GM18867 (cell line): ENCODE data around the gene TNIK.

Source experiments
- ATAC-seq: cut with Tn5 transposase; IDR thresholded peaks from one replicate; pipeline ENCODE4 v1.9.1; 2021; ENCODE audit warnings: mild to moderate bottlenecking, moderate library complexity; ENCODE audit not compliant: unreplicated experiment

The TNIK gene

GRCh38 chr3:171345107-171345843, 114.9 kb downstream of the TNIK start:
- ATAC-seq, result no peak

DNA sequence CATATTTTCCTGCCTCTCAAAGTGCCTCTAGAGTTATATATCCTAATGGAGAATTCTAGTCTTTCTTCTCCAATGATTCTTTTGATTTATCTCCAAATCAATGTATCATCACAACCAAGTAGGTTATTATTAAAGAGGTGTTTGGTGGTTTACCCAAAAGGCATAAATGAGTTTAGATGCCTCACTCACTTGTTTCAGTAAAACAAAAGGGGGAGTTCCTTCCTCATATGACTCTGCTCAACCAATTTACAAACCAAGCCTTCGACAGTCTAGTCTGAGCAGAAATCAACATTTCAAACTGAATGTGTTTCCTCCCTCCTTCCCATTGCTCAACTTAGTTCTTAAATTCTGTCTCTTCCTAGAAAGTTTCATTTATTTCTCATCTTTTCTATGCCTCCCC, 116.5 kb downstream of the TNIK start:
- ATAC-seq, result no peak

GRCh38 chr3:171342783-171343420, 117.3 kb downstream of the TNIK start:
- ATAC-seq, result no peak

DNA sequence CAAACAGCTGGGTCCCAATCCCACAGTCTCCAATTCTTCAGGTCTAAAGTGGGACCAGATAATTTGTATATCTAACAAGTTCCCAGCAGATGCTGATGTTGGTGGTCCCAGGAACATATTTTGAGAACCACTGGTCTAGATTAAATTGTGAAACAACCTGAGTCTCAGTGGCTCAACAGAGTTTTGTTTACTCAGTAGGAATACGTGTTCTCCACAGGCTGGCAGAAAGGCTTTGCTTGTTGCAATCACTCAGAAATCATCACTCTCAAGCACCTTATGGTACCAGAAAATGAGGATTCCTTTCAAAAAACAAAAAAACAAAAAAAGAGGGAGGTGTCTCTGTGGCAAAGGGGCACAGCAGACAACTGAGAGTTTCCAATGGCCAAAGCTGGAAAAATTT, 118.0 kb downstream of the TNIK start:
- no peak for ATAC-seq

- ATAC-seq, result no peak
These were observed 119.8 kb downstream of the TNIK start for GRCh38 chr3:171340434-171340833.

- no peak for ATAC-seq
These were observed 120.6 kb downstream of the TNIK start for GRCh38 chr3:171339598-171339997.

- ATAC-seq, result no peak
These were observed 123.8 kb downstream of the TNIK start for GRCh38 chr3:171336406-171336805.

- no peak for ATAC-seq
These were observed 124.6 kb downstream of the TNIK start for GRCh38 chr3:171335559-171335958.

GRCh38 chr3:171334465-171334811, 125.8 kb downstream of the TNIK start:
- no peak for ATAC-seq

DNA sequence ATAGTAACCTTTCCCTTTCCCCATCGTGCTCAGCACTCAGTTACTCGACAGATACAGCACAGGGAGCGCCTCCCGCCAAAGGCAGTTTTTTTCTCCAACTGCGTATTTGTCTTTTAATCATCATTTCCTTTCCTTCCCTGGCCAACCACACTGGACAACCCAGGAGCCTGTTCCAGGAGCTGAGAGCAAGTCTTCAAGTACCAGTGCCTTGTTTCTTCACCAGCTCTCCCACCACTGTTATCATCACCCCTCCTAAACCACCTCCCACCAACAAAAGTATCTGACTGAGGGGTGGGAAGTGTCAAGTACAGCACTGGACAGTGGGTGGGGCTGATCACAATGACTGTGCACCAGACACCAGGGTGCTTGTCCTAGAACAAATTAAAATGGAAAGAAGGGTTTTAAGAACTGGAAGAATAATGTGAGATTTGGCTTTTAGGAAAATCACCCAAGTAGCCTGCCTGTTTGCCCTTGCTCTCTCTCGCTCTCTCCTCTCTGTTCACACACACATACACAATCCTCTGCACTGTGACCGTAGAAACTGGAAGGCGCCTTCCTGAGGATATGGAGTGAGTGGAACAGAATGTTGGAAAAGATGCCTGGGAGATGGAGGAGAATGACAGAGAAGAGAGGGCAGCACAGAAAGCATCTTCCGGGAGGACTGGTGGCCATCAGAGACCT, 126.3 kb downstream of the TNIK start:
- ATAC-seq, result no peak

- no peak for ATAC-seq
These were observed 129.3 kb downstream of the TNIK start for GRCh38 chr3:171330938-171331337.

DNA sequence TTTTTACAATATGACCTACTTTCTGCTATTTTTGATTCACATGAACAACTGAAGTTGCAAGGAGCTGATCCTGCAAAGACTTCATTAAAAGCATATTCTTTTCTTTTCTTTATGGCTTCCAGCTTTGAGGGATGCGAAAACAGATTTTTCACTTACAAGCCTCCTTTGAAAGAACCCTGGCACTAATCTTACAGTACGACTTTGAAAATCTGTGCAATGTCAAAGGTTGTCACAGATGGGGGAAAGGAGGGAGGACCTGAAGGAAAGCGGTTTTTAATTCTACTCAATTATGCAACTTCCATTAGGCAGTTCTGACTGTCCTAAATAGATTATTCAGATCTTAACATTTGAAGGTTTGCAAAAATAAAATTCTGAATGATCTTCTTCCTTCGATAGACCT, 130.5 kb downstream of the TNIK start:
- ATAC-seq, result no peak

GRCh38 chr3:171328419-171329082, 131.7 kb downstream of the TNIK start:
- ATAC-seq, result no peak

DNA sequence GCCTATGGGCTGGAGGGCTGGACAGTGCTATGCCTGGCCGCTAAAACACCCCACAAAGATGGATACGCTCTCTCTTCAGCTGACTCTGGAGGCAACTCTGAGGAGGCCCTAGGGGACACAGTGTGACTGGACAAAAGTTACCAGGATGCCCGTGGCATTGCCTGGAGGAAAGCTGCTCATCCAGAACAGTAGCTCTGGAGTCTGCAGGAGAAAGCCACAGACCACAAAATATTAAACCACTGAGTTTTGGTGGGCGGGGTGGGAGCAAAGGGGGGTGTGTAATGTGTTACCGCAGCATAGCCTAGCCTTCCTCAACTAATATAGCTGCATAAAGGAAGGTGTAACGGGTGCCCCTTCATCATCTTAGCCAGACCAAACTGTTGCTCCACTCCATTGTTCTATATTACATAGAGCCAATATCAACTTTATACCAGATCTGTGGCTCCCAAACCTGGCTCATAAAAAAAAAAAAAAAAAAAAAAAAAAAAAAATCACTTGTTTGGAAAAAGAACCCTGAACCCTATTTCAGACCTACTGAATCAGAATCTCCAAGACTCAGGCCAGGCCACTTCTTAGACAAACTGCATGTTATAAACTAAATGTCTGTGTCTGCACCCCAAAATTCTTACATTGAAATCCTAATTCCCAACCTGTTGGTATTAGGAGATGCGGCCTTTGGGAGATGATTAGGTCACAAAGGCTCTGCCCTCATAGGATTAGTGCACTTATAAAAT, 132.6 kb downstream of the TNIK start:
- no peak for ATAC-seq

GRCh38 chr3:171326717-171327440, 133.3 kb downstream of the TNIK start:
- ATAC-seq, result no peak

- ATAC-seq, result no peak
These were observed 136.2 kb downstream of the TNIK start for GRCh38 chr3:171323938-171324536.

DNA sequence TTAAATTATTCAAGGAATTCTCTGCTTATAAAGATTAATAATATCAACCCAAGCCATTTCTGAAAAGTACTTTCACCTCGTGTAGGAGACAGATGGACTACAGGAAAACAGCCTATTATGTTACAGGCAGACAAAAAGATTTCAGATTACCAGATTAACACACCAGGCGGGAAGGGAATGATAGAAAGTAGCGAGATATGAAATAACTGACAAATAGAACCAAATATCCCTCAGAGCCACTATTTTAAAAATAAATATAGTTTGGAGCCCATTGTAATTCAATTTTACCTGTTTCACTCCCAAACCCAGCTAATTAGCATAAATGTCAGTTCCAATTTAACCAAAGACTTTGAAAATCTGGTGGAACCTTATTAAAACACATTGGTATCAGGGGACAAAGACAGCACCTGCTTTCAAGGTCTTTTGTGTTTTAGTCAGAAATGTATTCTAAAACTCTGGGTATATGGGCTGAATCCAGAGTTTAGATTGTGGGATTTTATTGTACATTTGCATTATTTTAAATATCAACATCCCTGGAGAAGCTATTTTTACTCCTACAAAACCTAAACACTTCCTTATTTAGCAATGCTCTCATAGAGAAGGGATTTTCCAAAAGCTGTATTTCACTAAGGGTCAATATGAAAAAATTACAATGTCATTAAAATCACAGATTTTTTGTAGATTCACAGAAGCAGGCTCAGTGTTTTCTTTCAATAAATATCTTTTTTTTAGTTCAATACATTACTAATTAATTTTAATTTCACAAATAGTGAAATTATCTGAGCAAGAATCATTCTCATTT, 138.4 kb downstream of the TNIK start:
- no peak for ATAC-seq

GRCh38 chr3:171320750-171321558, 139.3 kb downstream of the TNIK start:
- no peak for ATAC-seq
